Amniotic stem cell (primary cell): ENCODE measurements around the gene SMAD2.
"Not testable (repeated sequence)": the region's sequence is repeated elsewhere in the genome, so short reads cannot be mapped to it uniquely, and the experiment has no call there.

Experiments used
- DNase-seq: peaks from one replicate; lab custom pipeline; 2025; lab: John Stamatoyannopoulos, UW

The SMAD2 gene

DNA sequence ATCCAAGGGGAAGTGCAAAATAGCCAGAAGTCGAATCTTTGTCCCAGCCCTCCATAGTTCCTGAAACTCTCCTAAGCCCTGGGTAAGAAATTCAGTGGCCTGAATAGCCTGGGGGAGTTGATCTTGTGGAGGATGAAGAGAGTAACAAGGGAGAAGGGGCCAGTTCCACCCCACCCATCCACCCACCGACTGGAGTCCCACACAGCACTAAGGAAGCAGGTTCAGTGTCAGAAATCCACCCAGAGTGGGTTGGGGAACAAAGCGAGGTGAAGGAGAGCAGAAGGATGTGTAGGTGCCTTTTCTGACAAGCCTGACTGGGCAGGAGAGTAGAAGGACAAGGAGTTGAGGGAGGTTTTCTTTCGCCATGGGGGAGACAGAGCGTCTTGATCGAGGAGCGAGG, 136.8 kb downstream of the SMAD2 start:
- no peak for DNase-seq

- no peak for DNase-seq
Measured at GRCh38 chr18:47791461-47791985, 138.9 kb downstream of the SMAD2 start.

DNA sequence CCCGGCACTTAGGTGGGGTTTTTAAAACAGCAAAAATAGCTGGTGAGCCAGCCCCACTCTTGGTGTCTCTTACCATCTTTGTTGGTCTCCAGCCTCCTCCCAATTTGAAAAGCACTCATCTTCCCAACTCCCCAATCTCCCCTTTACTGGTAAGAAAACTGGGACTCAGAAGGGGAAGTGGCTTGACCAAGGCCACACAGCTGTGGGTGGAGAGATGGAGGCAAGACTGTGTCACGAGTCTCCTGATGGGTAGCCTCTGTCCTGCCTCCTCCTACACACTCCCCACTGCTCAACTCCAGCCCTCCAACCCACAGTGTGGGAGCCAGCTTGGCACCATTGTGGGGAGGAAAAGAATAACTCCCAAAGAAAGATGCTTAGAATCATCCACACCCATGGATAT, 140.4 kb downstream of the SMAD2 start:
- DNase-seq = no peak

GRCh38 chr18:47788621-47789020, 141.8 kb downstream of the SMAD2 start:
- no peak for DNase-seq

DNA sequence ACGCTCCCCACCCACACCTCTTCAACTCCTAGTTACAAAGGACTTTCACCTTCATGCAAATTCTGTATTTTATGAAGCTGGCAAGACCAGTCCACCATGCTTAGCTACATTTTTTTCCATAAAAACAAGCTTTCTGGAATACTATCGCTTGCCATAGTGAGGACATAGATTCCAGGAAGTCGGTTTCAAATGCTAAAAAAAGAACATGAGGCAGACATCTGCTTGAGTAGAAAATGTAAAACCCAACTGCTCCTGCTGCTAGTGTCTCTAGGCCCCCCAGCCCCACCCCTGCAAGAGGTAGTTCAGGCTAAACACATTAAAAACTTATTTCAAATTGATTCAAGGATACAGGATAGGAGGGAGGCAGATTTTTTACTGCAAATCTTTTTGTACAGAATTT, 148.9 kb downstream of the SMAD2 start:
- DNase-seq = no peak

DNA sequence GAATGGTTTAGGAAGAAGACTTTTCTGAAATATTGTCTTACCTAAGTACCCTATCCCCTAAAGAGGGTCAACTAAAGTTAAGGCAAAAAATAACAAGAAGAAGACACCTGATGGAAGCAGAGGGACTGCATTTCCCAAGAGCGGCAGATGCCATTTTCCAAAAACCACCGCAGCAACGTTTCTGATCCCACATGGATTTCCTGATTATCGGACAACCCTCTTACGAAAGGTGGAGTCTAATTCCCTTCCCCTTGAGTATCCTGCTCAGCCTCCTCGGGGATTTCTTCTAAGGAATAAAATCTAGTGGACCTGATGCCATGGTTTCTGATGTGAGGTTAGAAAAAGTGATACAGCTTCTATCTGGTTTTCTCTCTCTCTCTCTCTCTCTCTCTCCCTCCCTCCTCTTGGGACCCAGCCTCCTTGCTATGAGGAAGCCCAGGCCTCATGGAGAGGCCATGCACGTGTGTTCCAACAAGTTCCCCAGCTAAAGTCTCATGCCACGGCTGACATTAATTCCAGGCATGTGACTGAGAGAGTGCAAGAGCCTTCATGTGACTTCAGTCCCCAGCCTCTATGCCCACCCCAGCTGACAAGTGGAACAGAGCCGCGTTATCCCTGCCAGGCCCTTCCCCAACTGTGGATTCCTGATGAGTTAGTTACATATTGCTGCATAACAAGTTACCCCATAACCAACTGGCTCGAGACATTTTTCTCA, 150.3 kb downstream of the SMAD2 start:
- no peak for DNase-seq

DNA sequence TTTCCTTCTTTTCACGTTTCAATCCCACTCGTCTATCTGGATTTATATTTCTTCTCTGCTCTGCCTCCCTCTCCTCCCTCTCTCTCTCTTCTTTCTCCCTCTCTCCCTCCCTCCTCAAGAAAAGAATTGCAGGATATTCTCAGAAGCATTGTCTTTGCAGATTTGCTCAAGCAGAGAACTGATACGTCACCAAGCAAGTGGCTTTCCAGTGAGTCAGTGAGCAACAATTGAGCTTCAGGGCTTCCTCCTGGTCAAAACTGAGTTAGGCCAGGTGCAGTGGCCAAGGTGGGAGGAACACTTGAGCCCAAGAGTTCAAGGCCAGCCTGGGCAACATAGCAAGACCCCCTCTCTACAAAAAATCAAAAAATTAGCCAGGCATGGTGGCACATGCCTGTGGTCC, 151.1 kb downstream of the SMAD2 start:
- no peak for DNase-seq

DNA sequence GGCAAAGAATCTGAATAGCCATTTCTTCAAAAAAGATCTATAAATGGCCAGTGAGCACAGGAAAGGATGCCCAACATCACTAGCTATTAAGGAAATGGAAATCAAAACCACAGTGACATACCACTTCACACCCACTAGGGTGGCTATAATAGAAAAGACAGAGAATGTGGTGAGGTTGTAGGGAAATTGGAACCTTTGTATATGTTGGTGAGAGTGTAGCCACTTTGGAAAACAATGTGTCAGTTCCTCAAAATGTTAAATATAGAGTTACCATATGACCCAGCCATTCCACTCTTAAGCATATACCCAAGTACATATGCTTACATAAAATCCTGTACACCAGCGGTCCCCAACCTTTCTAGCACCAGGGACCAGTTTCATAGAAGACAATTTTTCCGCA, 152.8 kb downstream of the SMAD2 start:
- DNase-seq = no peak

GRCh38 chr18:47775961-47776360, 154.5 kb downstream of the SMAD2 start:
- no peak for DNase-seq

GRCh38 chr18:47773931-47774330, 156.5 kb downstream of the SMAD2 start:
- DNase-seq = no peak

DNA sequence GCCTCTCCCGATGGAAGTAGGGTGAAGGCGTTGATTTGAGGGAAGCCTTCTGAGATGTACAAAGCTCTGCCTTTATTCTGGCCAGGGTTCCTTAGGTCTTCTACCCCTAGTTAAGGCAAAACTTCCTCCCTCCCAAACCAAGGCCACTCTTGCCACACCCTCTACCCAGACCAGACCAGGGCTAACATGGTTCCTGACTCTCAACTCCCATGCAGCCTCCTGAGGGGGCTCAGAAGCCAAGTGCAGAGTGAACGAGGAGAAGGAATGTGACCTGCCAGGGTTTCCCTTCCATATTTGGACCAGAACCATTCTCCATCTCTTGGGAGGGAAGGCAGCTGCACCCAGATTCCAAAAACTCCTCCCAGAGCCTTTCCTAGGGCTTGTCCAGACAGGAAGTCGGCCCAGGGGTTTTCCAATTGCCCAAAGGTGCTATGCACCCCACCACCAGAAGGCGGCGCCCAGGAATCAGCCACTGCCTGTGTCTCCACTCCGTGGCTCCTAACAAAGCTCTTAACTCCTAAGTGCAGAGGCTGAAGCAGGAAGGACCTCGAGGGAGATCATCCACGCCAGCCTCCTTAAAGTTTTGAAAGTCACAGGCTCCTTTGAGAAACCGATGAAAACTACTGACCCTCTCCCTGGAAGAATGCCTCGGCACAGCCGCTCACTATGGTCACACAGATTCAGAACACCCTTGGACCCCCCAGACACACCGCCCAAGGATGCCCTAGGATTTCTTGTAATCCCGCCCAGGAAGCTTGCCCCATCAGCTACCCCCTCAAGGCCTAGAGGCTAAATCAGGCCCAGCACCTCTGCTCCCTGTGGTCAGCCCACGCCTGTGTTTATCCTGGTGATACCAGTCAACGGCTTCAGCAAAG, 157.8 kb downstream of the SMAD2 start:
- DNase-seq = no peak

DNA sequence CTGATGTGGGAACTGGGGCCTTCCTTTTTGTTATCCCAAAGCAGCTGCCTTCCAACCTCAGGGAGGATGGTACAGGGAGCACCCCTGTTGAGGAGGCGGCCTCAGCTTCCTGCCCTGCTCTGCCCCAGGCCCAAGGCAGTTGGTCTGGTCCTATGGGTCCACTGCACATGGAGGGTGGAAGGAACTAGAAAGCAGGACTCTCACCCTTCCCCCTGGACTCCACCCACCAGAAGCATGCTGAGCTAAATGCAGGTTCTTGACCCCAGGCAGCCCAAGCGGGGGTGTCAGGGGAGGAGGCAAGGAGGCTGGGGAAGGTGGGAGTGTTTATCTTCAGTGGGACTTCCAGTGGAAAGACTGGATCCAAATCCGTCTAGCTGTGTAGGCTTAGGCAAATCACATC, 158.5 kb downstream of the SMAD2 start:
- no peak for DNase-seq

DNA sequence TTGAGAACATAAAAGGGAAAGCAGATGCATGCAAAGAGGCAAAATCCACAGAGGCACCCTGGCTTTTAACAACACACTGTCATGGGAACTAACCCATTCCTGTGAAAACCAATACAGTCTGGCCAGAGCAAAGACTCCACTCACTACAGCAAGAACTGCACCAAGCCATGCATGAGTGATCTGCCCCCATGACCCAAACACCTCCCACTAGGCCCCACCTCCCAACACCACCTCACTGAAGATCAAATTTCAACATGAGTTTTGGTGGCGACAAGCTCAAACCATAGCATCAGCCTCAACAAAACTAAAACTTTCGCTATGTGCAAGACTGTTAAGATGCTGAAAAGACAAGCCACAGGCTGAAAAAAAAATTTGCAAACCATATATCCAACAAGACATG, 162.8 kb downstream of the SMAD2 start:
- no peak for DNase-seq

GRCh38 chr18:47767198-47767597, 163.3 kb downstream of the SMAD2 start:
- DNase-seq = not testable (repeated sequence)
